Choroid plexus epithelial cell (primary cell): ENCODE results near the gene CDK6.
A peak's percentile ranks its signal among the peaks of the same experiment; 100 is the strongest.

Experiments
- DNase-seq: peaks from one replicate; pipeline ENCODE4 v3.0.0-alpha.2; 2010; ENCODE audit warnings: low read depth
- H3K4me3 ChIP-seq: 2 replicates; pipeline ENCODE4 v1.5.1; 2011; ENCODE audit warnings: low read depth, mild to moderate bottlenecking, control low read depth, low read length, moderate library complexity
- TF ChIP-seq, protein P1 (sequence below): conservative IDR thresholded peaks from 2 replicates; pipeline ENCODE4 v1.5.1; 2011; ENCODE audit warnings: low read depth, mild to moderate bottlenecking, control low read depth, inconsistent platforms, low read length, moderate library complexity

The CDK6 gene

DNA sequence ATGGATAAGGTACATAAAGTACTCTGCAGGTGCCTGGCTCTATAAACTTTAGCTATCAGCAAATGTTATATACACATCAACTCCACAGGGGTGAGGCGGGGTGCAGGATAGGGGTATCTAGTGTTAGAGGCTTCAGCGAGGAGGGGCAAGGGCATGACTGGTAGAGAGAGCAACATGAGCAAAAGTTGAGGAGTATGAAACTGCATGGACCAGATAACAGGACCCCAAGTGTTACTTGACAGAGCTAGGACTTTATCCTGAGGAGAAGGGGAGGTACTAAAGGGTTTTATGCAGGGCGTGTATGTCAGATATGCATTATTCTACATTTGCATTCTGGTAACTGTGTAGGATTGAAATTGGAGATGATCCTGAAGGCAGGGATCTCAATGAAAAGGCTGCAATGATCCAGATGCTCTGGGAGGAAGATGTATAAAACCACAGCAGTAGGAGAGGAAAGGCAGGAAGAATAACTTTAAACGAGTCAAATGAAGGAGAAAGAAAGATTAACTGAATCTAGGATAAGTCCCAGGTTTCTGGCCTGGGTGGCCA, 136.3 kb downstream of the CDK6 start:
- H3K4me3 ChIP-seq = no peak overlapping the region
- no peak for DNase-seq
- TF ChIP-seq, protein P1, sequence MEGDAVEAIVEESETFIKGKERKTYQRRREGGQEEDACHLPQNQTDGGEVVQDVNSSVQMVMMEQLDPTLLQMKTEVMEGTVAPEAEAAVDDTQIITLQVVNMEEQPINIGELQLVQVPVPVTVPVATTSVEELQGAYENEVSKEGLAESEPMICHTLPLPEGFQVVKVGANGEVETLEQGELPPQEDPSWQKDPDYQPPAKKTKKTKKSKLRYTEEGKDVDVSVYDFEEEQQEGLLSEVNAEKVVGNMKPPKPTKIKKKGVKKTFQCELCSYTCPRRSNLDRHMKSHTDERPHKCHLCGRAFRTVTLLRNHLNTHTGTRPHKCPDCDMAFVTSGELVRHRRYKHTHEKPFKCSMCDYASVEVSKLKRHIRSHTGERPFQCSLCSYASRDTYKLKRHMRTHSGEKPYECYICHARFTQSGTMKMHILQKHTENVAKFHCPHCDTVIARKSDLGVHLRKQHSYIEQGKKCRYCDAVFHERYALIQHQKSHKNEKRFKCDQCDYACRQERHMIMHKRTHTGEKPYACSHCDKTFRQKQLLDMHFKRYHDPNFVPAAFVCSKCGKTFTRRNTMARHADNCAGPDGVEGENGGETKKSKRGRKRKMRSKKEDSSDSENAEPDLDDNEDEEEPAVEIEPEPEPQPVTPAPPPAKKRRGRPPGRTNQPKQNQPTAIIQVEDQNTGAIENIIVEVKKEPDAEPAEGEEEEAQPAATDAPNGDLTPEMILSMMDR = no peak

DNA sequence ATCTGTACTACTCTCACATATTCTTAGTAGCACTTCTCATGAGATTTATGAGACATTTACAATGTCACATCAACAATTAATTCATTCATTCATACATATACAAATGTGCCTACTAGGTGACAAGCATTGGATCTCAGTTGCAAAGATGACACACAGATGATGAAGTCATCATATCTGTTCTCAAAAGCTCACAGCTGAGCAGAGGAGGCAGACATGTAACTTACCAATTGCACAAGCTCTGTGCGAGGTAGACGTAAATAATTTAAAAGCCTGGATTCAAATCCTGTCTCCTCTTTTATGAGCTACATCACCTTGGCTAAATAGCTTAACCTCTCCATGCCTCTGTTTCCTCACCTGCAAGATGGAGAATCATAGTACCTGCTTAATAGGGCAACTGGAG, 136.8 kb downstream of the CDK6 start:
- TF ChIP-seq, protein P1 = no peak
- peak; percentile 53 for DNase-seq
- H3K4me3 ChIP-seq = no peak overlapping the region

DNA sequence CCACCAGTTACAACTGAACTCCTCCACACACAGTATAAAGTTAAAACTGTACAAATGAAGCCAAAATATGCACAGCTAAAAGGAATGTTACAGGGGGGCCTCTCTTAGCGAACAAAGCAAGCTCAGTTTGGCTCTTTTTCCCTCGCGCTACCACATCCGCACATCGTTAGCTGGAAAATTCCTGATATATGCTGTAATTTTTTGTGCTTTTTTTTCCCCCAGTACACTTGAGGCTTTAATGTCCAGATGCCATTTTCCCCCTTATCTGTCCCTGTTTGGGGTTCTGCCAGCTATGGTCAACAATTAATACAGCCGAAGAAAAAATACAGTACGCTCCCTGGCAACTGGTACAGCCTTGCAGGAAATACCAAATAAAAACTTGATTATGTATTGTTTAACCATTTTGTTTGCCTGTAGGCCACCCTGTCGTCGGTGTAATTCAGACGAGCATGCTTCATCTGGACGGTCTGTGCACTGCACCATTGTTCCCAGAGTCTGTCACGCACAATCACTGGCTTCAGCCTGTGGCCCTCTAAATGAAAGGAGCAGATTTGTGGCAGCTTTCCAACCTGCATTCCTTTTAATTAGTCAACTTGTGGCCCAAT, 138.0 kb downstream of the CDK6 start:
- TF ChIP-seq, protein P1 = no peak
- peak; percentile 91 for DNase-seq
- peak overlapping the region; percentile 13 for H3K4me3 ChIP-seq

DNA sequence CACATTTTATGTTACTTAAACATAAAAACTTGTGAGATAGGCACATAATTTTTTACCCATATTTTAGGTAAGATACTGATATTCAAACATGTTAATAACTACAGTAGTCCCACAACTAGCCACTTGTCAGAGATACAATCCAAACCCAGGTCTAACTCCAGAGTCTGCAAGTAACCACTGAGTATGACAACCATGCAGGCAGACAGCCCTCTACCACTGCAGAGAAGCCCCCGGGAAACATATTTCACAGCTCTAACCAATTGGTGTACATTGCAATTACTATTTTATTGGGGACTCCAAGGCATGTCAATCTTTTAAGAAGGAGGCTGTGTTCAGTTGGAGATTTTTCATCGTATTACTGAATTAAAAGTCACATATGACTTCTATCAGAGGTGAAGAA, 139.0 kb downstream of the CDK6 start:
- H3K4me3 ChIP-seq = no peak overlapping the region
- TF ChIP-seq, protein P1 = no peak
- DNase-seq = peak; percentile 30

DNA sequence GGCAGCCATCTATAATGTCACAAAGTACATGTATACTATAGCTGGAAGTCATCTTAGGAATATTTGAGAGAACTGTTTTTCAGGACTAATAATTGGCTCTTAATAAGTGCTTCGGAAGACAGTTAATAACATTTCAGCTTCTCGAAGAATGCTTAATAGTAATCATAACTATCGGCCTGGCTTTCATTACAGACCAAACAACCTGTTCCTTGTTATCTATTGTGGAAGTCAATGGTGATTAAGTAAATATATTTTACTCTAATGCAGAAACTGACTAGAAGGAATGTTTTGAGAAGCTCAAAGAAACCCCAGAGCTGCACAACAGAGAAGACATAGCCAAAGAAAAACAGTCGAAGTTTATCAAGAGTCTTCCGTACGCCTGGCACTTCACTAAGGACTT, 139.4 kb downstream of the CDK6 start:
- no peak overlapping the region for H3K4me3 ChIP-seq
- no peak for DNase-seq
- TF ChIP-seq, protein P1 = no peak

DNA sequence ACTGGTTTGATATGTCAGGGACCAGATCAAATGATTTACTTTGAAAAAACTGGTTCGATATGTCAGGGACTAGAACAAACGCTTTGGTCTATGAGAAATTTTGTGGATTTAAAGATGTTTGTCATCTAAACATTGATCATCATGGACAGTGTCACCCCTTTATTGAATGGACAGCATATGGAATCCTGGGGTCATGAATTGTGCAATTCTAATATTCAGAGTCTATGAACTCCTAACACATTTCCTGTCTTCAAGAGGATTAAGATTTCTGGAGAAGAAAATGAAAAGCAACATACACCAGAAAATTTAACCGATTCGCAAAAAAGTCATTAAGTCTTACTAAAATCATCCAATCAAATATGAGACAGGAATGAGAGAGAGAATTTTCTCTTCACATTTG, 139.8 kb downstream of the CDK6 start:
- DNase-seq = no peak
- TF ChIP-seq, protein P1 = no peak
- H3K4me3 ChIP-seq = no peak overlapping the region
